ENCODE data around the gene SARS2.
"Not testable (repeated sequence)": the region's sequence is repeated elsewhere in the genome, so short reads cannot be mapped to it uniquely, and the experiment has no call there.

Gene SARS2

GRCh38 chr19:38898788-38899446, 31.6 kb downstream of the SARS2 start:
- no peak for DNase-seq (ENCODE audit: low read depth, low spot score)
- H3K27ac ChIP-seq: peak overlapping the region; percentile 60

GRCh38 chr19:38894968-38895367, 35.6 kb downstream of the SARS2 start:
- no peak overlapping the region for H3K27ac ChIP-seq
- DNase-seq (ENCODE audit: low read depth, low spot score): no peak

DNA sequence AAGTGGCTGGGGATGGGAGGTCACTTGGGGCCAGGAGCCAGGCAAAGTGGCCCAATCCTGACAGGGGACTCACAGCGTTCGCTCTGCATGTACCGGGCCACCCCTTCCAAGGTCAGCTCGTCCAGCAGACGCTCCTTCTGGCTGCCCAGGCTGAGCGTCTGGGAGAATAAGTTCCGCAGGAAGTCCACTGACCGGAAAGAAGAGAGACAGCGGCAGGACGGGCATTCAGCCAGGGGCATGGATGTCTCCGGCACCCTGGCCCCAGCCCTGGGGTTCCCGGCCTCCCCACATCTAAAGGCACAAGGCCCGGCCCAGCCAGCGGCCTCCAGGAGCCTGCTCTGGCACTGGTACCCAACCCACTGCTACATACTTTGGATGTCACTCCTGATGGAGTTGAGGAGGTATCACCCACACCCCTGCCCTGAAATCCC, 37.2 kb downstream of the SARS2 start:
- no peak overlapping the region for H3K27ac ChIP-seq
- DNase-seq (ENCODE audit: low read depth, low spot score): no peak

GRCh38 chr19:38892841-38893240, 37.7 kb downstream of the SARS2 start:
- no peak overlapping the region for H3K27ac ChIP-seq
- DNase-seq (ENCODE audit: low read depth, low spot score): no peak

- H3K27ac ChIP-seq: no peak overlapping the region
- no peak for DNase-seq (ENCODE audit: low read depth, low spot score)
These were observed 38.8 kb downstream of the SARS2 start for GRCh38 chr19:38891771-38892170.

- no peak overlapping the region for H3K27ac ChIP-seq
These were observed 39.9 kb downstream of the SARS2 start for GRCh38 chr19:38890686-38891085.

GRCh38 chr19:38889803-38890202, 40.8 kb downstream of the SARS2 start:
- H3K27ac ChIP-seq: no peak overlapping the region
- DNase-seq (ENCODE audit: low read depth, low spot score): no peak

More at GRCh38 chr19:38890686-38891085, 39.9 kb downstream of the SARS2 start:
- no peak for DNase-seq (ENCODE audit: low read depth, low spot score)

- no peak overlapping the region for H3K27ac ChIP-seq
- DNase-seq (ENCODE audit: low read depth, low spot score): no peak
These were observed 41.7 kb downstream of the SARS2 start for GRCh38 chr19:38888876-38889275.

DNA sequence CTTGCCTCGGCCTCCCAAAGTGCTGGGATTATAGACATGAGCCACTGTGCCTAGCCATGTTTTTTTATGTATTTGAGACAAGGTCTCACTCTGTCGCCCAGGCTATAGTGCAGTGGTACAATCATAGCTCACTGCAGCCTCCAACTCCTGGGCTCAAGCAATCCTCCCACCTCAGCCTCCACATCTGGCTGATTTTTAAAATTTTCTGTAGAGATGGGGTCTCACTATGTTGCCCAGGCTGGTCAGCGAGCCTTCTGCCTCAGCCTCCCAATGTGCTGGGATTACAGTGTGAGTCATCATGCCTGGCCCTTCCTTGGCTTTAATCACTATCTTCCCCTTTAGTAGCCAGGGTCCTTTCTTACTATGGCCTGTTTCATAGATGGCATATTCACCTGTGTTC, 45.9 kb downstream of the SARS2 start:
- H3K27ac ChIP-seq; DNase-seq (ENCODE audit: low read depth, low spot score): not testable (repeated sequence)

DNA sequence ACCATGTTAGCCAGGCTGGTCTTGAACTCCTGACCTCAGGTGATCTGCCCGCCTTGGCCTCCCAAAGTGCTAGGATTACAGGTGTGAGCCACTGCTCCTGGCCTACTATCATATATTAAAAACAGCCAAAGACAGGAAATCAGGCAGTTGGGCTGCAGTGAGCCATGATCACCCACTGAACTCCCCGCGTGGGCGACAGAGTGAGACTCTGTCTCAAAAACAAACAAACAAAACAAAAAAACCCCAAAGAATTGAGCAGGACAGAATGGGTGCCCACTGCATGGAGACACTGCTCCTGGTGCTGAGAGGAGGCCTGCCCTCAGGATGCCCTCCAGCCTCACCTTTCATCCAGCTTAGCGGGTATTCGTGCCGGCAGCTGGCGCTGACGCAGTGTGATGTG, 47.3 kb downstream of the SARS2 start:
- DNase-seq (ENCODE audit: low read depth, low spot score): no peak
- H3K27ac ChIP-seq: no peak overlapping the region

GRCh38 chr19:38880882-38881609, 49.5 kb downstream of the SARS2 start:
- H3K27ac ChIP-seq: no peak overlapping the region
- no peak for DNase-seq (ENCODE audit: low read depth, low spot score)

DNA sequence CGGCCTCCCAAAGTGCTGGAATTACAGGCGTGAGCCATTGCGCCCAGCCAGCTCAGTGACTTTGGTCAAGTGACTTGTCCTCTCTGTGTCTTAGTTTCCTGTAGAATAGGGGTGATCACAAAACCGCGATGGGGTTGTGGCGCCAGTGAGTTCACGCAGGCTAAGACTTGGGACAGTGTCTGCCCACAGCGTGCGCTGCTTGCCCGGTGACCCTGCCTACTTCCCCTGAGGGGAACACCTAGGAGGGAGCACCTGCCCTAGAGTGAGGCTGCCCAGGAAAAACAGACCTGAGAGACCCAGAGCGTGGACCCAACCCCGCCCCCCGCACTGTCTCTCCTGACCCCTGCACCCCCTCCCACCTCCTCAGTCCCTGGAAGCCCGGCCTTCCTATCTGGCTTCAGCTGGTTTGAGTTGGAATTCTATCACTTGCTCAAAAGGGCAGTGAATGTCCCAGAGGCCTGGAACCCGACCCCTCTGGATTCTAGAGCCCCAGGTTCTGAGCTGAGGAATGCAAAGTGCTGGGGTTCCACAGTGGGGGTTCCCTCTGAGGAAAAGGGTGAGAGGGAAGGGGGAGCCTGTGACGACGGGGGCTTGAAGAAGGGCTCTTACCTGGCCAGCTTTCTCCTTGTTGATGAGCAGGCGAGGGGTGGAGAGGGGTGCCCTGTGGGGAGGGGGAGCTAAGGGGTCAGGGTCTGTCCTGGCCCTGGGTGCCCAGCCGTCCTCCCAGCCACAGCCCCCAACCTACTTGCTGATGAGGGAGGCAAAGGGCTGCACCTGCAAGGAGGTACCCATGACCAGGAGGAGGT, 50.3 kb downstream of the SARS2 start:
- DNase-seq (ENCODE audit: low read depth, low spot score): no peak
- no peak overlapping the region for H3K27ac ChIP-seq

GRCh38 chr19:38879400-38879751, 51.2 kb downstream of the SARS2 start:
- no peak for DNase-seq (ENCODE audit: low read depth, low spot score)
- H3K27ac ChIP-seq: no peak overlapping the region

- no peak for DNase-seq (ENCODE audit: low read depth, low spot score)
- peak overlapping the region; percentile 44 for H3K27ac ChIP-seq
These were observed 51.8 kb downstream of the SARS2 start for GRCh38 chr19:38878575-38879399.

DNA sequence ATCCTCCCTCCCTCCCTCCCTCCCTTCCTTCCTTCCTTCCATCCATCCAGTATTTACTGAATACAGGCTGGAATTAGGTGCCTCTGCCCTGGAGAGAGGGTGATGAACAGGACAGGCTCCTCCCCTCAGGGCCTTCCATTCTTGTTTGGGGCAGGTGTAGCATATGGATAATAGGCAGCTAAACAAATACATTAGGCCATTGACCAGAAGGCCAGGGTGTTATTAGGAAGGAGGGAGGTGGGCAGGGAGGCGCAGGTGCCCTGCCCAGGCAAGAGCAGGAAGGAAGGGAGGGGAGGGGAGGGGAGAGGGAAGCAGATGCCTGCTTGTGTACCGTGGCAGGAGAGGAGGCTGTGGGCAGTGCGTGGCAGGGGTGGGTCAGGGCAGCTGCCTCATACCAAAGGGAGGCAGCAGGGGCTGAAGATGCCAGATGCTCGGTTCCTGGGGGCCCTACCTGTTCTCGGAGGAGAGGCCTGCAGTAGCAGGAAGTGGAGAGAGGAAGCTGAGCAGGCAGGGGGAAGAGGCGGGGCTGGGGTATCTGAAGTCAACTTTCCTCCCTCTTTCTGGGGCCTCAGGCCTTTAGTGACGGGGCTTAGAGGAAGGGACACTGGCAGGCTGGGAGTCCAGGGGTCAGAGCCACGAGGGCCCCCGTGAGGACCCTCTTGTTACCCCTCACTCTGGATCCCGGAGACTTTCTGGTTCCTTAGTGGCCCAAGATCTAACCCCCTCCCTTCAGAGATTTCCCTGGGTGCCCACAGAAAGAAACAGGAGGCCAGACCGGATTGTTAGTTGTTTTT, 52.6 kb downstream of the SARS2 start, which contains the start of gene RINL:
Gene RINL, minus strand, starts transcription at position 495 of the 794 bp plus-strand sequence. CDS start 1,533 bp downstream, outside the sequence.
- H3K27ac ChIP-seq: peak within 1 kb of the TSS; percentile 44
- no peak for DNase-seq (ENCODE audit: low read depth, low spot score)

GRCh38 chr19:38875656-38876395, 54.7 kb downstream of the SARS2 start:
- DNase-seq (ENCODE audit: low read depth, low spot score): no peak
- no peak overlapping the region for H3K27ac ChIP-seq

GRCh38 chr19:38873400-38873799, 57.2 kb downstream of the SARS2 start:
- not testable (repeated sequence) for DNase-seq (ENCODE audit: low read depth, low spot score); H3K27ac ChIP-seq

GRCh38 chr19:38870612-38871011, 60.0 kb downstream of the SARS2 start:
- H3K27ac ChIP-seq: no peak overlapping the region

More at GRCh38 chr19:38870612-38871011, 60.0 kb downstream of the SARS2 start:
- DNase-seq (ENCODE audit: low read depth, low spot score): no peak

Data from epithelial cell of prostate (primary cell).